ENCODE measurements around the gene KLHL29.

DNA sequence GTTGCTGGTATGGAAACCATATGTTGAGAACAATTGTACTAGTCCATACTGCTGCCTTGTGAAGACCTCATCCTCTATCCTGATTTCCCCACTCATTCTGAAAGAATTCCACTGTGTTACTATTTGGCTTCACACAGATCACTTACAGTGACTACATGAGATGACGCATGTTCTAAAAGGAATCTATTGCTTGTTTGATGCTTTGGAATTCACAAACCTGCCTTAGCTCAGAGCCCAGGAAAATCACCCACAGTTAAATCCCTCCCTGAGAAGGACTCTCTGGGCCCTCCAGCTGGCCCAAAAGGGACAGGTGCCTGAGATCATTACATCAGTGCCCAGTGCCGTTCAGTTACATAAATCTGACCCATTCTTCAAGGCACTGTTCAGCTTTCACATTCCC, 45.3 kb downstream of the KLHL29 start:
- TF ChIP-seq REST (IDR thresholded peaks at IDR 0.05): no peak
- TF ChIP-seq, protein P1, sequence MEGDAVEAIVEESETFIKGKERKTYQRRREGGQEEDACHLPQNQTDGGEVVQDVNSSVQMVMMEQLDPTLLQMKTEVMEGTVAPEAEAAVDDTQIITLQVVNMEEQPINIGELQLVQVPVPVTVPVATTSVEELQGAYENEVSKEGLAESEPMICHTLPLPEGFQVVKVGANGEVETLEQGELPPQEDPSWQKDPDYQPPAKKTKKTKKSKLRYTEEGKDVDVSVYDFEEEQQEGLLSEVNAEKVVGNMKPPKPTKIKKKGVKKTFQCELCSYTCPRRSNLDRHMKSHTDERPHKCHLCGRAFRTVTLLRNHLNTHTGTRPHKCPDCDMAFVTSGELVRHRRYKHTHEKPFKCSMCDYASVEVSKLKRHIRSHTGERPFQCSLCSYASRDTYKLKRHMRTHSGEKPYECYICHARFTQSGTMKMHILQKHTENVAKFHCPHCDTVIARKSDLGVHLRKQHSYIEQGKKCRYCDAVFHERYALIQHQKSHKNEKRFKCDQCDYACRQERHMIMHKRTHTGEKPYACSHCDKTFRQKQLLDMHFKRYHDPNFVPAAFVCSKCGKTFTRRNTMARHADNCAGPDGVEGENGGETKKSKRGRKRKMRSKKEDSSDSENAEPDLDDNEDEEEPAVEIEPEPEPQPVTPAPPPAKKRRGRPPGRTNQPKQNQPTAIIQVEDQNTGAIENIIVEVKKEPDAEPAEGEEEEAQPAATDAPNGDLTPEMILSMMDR (IDR thresholded peaks at IDR 0.05; ENCODE audit: low read depth, low read length, missing input control): no peak
- TF ChIP-seq GABPA (IDR thresholded peaks at IDR 0.05 in 1 of 2, conservative IDR thresholded peaks at IDR 0.05 in 1 of 2): no peak
- no peak for TF ChIP-seq RAD21 (IDR thresholded peaks at IDR 0.05)
- no peak for TF ChIP-seq YY1 (IDR thresholded peaks at IDR 0.05)
- no peak for TF ChIP-seq SP1 (IDR thresholded peaks at IDR 0.05)
- TF ChIP-seq TAF1 (conservative IDR thresholded peaks at IDR 0.05): no peak
- TF ChIP-seq MAX (IDR thresholded peaks at IDR 0.05): no peak
- TF ChIP-seq HNF4G (IDR thresholded peaks at IDR 0.05): no peak
- no peak for TF ChIP-seq EGR1 (IDR thresholded peaks at IDR 0.05; ENCODE audit: low read depth in 2 of 2)
- TF ChIP-seq JUND (IDR thresholded peaks at IDR 0.05): no peak

Data from liver (tissue), 3 donors.